Measurements from ENCODE around the gene BTRC.
A peak's percentile ranks its signal among the peaks of the same experiment; 100 is the strongest.
"Not testable (repeated sequence)": the region's sequence is repeated elsewhere in the genome, so short reads cannot be mapped to it uniquely, and the experiment has no call there.

Gene BTRC

DNA sequence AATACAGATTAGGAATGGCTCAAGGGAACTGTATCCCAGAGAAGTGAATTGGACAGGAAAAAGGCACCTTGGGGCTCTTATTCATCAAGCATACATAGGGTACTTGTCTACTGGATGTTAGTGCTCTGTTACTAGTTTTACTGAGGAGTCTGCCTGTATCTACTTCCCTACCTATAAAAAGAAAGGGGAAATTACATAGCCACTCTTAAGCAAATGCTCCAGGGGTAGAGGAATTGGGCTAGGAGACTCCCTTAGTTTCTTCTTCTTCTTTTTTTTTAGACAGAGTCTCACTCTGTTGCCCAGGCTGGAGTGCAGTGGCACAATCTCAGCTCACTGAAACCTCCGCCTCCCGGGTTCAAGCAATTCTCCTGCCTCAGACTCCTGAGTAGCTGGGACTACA, 239.4 kb downstream of the BTRC start:
- DNase-seq, result not testable (repeated sequence)

DNA sequence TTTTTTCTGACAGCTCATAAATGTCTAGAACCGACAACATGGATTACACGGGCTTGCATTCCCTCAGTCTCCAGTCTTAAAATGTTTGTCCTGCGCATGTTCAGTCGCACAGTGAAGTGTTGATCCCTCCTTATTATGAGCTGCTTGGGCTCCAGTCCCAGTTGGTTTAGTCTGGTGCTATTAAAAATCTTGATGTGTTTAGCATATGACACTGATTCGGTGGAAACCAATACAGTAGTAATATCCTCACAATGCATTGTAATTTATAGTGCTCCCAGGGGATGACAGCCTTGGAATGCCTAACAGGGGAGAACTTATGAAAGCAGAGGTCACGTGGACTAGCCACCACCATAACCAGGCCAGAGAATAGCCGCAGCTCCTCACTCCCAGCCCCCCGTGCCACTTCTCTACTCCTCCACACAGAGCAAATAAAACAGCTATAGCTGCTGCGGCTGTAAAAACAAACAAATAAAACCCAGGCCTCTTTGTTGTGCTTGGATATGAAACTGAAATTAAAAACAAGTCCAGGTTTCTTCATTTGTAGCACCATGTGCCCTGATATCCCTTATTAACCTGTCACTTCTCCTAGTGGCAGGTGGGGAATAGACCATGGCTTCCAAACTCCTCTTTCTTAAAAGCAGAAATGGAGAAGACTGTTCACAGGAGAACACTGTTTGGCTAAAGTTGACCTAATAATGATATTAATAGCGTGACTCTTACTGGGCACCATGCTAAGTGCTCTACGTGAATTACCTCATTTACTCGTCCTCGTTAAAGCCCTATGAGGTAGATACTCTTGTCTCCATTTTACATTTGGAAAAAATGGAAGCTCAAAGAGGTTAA, 241.8 kb downstream of the BTRC start:
- DNase-seq, result peak; percentile 37

DNA sequence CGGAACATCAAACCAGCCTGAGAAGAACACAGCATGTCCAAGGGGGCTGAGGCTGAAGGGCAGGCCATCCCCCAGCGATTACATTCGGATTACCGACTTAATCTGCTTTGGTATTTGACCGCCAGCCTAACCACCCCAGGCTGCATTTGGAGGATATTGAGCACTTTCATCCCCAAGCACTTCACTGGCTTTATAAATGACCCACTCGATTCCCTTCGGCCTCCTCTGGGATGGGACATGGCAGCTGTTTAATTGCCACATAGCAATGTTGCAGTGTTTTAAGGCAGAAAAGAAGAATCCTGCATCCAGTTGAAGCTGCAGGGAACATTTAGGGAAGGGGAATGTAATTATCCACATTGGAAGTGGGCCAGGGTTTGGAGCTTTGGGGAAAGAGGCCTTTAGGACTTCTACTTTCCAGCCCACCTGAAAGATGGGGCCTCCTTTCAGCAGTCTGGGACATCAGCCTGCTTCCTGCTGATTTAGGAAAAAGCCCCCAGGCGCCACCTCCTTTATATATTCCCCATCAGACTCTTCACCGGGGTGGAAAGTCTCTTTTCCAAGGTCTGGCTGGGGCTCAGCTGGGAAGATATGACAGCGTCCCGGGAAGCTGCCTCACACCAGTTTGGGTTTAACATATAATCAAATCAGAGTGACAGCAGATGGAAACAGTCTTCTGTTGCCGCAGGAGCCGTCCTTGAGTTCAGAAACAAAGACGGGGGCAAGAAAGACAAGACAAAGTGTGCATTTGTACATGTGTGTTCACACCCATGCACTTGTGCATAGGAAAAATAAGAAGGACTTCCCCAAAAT, 243.3 kb downstream of the BTRC start:
- no peak for DNase-seq

DNA sequence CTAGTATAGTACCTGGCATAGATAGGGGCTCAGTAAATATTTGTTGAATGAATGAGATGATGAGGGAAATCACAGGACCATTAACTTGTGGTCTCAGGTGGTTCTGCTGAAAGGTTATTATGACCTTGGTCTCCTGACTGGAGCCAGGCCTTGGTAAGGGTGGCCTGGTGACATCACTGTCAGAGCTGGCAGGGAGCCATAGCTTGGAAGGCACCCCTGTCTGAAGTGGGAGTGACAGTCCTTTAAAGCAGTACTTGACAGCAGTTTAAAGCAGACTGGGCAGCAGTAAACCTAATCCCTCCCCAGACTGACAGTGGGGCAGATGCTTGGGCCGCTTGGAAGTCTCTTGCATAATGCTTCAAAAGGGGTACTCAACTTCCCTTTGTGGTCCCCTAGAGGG, 247.6 kb downstream of the BTRC start:
- peak; percentile 83 for DNase-seq

DNA sequence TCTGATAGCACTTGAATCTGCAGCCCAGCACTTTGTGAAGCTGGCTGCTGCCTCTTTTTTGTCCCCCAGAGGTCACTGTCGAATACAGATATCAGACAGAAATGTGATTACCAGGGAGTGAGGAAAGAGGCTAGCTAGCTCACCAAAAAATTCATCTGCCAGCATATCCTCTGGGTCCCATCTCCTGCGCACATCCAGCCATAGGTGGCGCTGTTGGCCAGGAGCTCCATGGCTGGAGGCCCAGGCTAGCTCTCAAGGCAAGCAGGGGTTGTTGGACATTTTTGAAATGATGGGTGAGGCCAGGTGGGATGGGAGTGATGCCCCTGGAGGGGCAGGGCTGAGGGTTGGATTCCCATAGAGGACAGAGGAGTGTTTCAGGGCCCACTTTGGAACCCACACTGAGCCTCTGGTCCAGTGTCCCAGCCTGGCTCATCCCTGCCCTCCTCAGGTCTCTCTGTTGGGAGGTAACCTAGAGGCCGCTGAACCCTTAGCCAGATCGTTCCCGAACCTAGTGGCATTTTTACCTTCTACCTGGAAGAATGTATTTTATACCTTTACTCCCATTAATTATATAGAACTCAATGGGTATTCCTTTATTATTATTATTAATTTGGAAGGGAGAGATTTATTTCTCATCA, 248.9 kb downstream of the BTRC start:
- peak; percentile 24 for DNase-seq
